GM12891 (cell line): ENCODE results near the gene CADPS.

Experiments used
- DNase-seq: peaks from one replicate; pipeline ENCODE4 v3.0.0; 2011; ENCODE audit warnings: low spot score; ENCODE audit not compliant: insufficient read length
- FAIRE-seq: peaks from 2 replicates; lab custom pipeline; 2011; peaks lifted over from hg19 to GRCh38; lab: Jason Lieb, UNC
- PAX5 ChIP-seq: IDR thresholded peaks from 2 replicates; pipeline ENCODE4 v1.6.1; 2011; ENCODE audit warnings: low read length, moderate library complexity, mild to moderate bottlenecking; ENCODE audit not compliant: insufficient read depth, severe bottlenecking
- POLR2A ChIP-seq: IDR thresholded peaks from 2 replicates; pipeline ENCODE4 v1.6.1; 2011; ENCODE audit warnings: low read depth, low read length, control low read depth
- POLR2AphosphoS5 ChIP-seq: IDR thresholded peaks from 2 replicates; pipeline ENCODE4 v1.6.1; 2011; ENCODE audit warnings: low read depth, low read length, control low read depth
- POU2F2 ChIP-seq: IDR thresholded peaks from 2 replicates; pipeline ENCODE4 v1.6.1; 2011; ENCODE audit warnings: low read depth, mild to moderate bottlenecking, control low read depth, low read length, moderate library complexity
- SPI1 ChIP-seq: IDR thresholded peaks from 2 replicates; pipeline ENCODE4 v1.6.1; 2011; ENCODE audit warnings: low read depth, low read length, control low read depth
- TAF1 ChIP-seq: IDR thresholded peaks from 2 replicates; pipeline ENCODE4 v1.6.1; 2011; ENCODE audit warnings: low read depth, low read length, control low read depth

Gene CADPS

GRCh38 chr3:62416144-62416543 is 459.1 kb downstream of the CADPS start:
- DNase-seq (no peak), FAIRE-seq (no peak)
- no peak for TF ChIP-seq POLR2AphosphoS5
- no peak for TF ChIP-seq POU2F2
- no peak for TF ChIP-seq POLR2A
- no peak for TF ChIP-seq PAX5
- TF ChIP-seq TAF1: no peak
- TF ChIP-seq SPI1: no peak

GRCh38 chr3:62415312-62415801 is 459.9 kb downstream of the CADPS start:
- FAIRE-seq (no peak), DNase-seq (no peak)
- TF ChIP-seq POU2F2 (no peak), SPI1 (no peak), POLR2A (no peak), TAF1 (no peak), POLR2AphosphoS5 (no peak), PAX5 (no peak)

- FAIRE-seq: no peak
- TF ChIP-seq POLR2A: no peak
- no peak for TF ChIP-seq PAX5
- no peak for TF ChIP-seq SPI1
- TF ChIP-seq POLR2AphosphoS5: no peak
- TF ChIP-seq POU2F2: no peak
- TF ChIP-seq TAF1: no peak
- DNase-seq: no peak
Observed at GRCh38 chr3:62414786-62415185, 460.4 kb downstream of the CADPS start.

- no peak for DNase-seq
- FAIRE-seq: no peak
- TF ChIP-seq PAX5 (no peak), TAF1 (no peak), SPI1 (no peak), POLR2AphosphoS5 (no peak), POLR2A (no peak), POU2F2 (no peak)
Observed at GRCh38 chr3:62413687-62414086, 461.5 kb downstream of the CADPS start.

GRCh38 chr3:62406945-62407344 is 468.3 kb downstream of the CADPS start:
- FAIRE-seq: no peak
- no peak for TF ChIP-seq TAF1
- no peak for TF ChIP-seq POLR2A
- no peak for TF ChIP-seq POLR2AphosphoS5
- no peak for TF ChIP-seq PAX5
- no peak for TF ChIP-seq POU2F2
- no peak for TF ChIP-seq SPI1
- no peak for DNase-seq

GRCh38 chr3:62405566-62405965 is 469.6 kb downstream of the CADPS start:
- DNase-seq: no peak
- TF ChIP-seq POLR2AphosphoS5: no peak
- no peak for TF ChIP-seq SPI1
- no peak for TF ChIP-seq POU2F2
- TF ChIP-seq TAF1: no peak
- TF ChIP-seq POLR2A: no peak
- no peak for TF ChIP-seq PAX5
- no peak for FAIRE-seq

- no peak for TF ChIP-seq TAF1
- no peak for TF ChIP-seq POLR2A
- TF ChIP-seq POLR2AphosphoS5: no peak
- no peak for TF ChIP-seq POU2F2
- no peak for TF ChIP-seq PAX5
- TF ChIP-seq SPI1: no peak
- FAIRE-seq: no peak
- DNase-seq: no peak
Observed at GRCh38 chr3:62405135-62405534, 470.1 kb downstream of the CADPS start.

- TF ChIP-seq POU2F2: no peak
- TF ChIP-seq POLR2AphosphoS5: no peak
- no peak for TF ChIP-seq TAF1
- TF ChIP-seq PAX5: no peak
- no peak for TF ChIP-seq SPI1
- no peak for TF ChIP-seq POLR2A
Observed at GRCh38 chr3:62404321-62404720, 470.9 kb downstream of the CADPS start.

GRCh38 chr3:62403765-62404164 is 471.5 kb downstream of the CADPS start:
- FAIRE-seq: no peak
- no peak for DNase-seq

More at GRCh38 chr3:62404321-62404720, 470.9 kb downstream of the CADPS start:
- FAIRE-seq (no peak), DNase-seq (no peak)

More at GRCh38 chr3:62403765-62404164, 471.5 kb downstream of the CADPS start:
- TF ChIP-seq PAX5 (no peak), SPI1 (no peak), POLR2AphosphoS5 (no peak), TAF1 (no peak), POU2F2 (no peak)
